CD4-positive, alpha-beta T cell treated with Interferon alpha-2 for 1 hour (primary cell): ENCODE measurements around the gene NEUROD2.
A peak's percentile ranks its signal among the peaks of the same experiment; 100 is the strongest.

Experiments
- DNase-seq, 2 donors: peaks; one replicate each; pipeline ENCODE4 v3.0.0-alpha.2; 2020 to 2022

Gene NEUROD2

DNA sequence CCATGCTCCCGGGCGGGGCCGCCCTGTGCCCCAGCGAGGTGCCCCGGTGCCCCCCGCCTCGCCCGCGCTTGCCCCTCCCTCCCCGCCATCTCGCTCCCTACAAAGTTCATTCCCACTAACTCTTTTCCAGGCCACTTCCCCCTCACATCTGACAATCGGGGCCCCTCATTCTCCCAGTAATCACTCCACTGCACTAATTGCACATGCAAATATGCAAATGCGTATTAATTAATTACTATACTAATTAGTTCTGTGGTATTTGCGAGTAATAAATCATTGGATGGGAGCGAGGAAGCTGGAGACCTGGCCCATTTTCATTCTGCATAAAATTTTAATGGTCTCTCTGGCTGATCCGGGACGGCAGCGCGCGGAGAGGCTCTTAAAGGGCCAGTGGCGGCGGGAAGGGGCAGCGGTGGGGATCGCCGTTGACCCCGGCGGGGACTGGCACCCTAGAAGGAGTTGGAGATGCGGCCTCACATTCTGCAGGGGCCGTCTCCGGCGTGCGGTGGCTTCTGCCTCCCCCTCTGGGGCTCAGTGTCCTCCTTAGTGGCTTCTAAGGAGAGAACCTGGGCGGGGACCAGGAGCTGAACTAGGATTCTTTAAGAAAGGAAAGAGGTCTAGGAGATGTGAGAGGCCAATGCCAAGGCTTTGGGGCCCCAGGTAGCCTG is 10.7 kb upstream of the NEUROD2 start:
- no peak for DNase-seq

DNA sequence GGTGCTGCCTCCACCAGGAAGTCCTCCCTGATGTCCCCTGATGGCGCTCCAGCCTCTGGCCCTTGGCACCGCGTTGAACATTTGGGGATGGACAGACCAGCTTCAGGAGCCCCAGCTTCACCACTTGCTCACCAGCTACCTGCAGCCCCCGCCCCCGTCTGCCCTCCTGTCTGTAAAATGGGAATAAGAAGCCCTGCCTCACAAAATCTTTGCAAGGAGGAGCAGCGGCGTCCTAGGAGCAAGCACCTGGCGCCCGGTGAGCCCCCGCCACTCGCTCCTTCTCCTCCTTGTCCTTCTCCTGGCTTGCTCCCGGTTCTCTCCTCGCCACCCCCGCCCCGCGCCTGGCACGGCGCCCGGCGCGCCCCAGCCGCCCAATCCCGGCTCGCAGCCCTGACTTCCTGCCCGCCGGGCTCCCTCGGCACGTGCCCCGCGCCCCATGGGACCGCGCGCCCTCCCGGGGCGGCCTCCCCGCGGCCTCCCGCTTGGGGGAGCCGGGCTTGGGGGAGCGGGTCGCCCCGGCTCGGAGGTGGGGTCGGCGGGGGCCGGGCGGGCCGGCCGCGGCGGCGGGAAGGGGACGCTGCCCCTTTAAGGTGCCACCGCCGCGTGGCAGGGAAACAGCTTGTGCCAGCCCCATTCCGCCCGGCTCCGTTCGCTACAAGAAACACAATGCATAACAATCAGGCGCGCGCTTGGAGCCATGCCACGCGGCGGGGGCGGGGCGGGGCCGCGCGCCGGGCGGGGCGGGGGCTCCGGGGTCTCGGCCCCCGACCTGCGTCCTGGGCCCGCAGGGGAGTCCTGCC is 9.9 kb upstream of the NEUROD2 start:
- peak; percentile 31 to 53 for DNase-seq

DNA sequence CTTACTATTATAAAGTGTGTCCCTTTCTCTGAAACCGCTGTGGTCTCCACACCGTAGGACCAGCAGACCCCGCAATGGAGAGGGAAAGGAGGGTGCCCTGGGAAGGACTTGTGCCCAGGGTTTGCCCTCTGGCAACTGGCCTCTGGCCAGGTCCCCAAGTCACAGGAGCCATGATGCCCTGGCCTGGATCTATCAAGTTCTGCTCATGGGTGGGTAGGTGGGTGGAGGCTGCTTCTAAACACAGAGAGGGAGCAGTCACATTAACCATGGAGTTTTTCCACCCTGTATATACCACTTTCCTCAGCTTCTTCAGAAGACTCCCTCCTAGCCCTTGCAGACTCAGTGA is 9.4 kb upstream of the NEUROD2 start:
- DNase-seq = no peak

DNA sequence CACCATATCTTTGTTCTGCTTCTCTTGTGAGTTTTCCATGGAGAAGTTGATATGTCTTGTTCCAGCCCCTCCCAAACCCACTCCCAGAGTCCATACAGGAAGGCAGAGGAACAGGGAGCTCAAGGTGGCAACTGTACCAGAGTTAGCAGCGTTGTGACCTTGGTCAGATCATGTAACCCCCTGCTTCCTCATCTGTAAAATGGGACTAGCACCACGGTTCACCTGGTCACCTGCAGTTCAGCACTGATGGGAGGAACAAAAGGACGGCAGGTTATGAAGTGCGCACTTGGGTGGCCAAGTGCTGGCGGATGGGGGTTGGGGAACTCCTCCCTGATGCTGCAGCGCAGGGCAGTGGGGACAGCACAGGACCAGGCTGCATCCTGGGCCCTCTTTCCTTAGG is 7.7 kb upstream of the NEUROD2 start:
- no peak for DNase-seq

DNA sequence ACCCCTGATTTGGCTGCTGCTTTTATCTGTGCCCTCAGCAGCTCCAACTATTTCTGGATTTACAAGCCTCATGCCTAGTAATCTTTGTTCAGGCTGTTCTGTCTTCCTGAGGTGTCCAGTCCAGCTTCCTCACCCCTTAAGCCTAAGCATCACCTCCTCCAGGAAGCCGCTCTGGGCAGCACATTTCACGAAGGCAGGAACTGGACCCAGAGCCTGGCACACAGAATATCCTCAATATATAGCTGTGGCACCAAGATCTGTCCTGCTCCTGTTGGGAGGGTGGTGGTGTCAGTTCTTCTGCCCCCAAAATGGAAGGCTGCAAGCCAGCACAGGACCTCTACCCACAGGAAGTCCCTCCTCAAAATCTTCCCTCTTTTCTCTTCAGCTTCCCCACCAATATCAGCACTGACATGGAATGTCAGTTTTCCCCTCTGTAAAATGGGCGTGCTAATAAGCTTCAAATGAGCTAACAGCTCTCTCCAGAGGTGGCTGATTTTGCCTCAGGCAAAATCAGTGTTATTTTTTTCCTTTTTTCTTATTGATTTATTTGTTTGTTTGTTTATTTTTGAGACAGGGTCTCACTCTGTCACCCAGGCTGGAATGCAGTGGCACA is 6.9 kb upstream of the NEUROD2 start:
- no peak for DNase-seq

DNA sequence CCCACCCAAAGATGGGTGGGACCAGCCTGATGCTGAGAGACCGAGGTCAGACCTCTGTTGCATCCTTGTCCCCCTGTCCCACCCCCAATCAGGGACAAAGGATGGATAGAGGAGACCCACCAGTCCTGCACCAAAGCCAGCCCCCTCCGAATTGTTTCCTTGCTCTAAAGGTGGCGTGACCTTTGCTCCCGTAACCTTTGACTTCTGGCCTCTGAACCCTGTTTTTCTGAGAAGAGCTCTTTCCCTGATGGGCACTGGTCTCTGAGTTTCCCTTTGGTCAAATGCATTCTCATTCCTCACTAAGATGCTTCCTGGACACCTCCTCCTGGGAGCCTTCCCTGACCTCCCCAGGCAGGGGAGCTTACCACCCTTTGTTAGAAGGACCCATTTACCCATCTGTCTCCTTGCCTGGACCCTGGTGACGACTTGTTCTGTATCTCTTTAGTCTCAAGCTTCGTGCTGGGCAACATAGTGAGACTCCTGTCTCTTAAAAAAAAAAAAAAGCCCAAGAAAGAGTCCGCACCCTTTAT is 5.3 kb upstream of the NEUROD2 start:
- DNase-seq = no peak

DNA sequence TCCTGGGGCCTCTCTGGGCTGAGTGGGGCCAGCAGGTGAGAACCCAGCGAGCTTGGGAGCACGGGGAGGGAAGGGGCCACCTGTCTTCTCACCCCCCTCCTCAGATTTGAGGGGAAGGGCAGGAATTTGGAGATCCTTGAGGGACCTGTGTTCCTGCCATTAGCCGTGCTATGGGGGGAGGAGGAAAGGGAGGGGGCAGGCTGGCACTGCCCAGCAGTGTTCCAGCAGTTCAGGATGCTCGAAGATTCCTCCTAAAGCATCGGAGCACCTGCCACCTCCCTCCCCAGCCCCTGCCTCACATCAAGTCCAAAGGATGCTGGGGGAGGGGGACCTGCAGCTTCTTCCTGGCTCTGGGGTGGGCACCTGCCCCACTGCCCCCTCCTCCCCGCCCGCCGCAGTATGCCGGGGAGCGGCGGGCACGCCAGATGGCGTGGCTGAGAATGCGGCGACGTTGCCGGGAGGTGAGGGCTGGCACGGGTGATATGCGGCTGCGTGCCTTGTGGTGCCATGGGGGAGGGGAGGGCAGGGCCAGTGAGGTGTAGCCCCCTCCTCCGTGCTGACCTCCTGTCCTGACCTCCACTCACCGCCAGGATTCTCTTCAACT is 4.7 kb upstream of the NEUROD2 start:
- no peak for DNase-seq

DNA sequence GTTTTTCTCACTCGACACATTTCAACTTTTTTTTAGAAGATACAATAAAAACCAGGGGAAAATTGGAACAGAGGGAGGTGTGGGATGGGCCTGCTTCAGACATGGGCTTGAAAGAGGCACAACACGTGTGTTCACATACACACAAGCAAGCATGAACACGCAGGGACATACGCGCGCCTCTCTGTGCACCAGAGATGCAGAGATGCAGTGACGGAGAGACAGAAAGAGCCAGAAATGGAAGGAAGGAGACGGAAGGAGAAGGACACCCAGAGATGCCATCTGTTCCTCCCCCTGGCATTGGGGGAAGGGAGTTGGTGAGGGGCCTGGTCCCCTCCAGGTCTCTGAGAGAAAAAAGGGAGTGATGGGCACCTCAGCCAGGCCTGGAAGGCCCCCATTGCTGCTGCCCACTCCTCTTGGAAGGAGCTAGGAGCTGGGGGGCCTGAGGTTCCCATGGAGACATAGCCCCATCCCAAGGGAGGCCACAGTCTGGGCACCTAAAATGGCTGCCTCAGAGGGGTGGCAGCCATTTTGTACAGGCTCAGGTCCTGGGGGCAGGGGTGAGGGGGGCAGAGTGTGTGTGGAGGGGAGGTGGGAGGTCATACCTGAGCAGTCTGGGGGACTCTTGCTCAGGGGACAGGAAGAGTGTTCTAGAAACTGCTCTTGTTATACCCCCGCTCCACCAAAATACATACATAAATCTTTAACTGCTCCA is 3.8 kb upstream of the NEUROD2 start:
- DNase-seq = no peak

DNA sequence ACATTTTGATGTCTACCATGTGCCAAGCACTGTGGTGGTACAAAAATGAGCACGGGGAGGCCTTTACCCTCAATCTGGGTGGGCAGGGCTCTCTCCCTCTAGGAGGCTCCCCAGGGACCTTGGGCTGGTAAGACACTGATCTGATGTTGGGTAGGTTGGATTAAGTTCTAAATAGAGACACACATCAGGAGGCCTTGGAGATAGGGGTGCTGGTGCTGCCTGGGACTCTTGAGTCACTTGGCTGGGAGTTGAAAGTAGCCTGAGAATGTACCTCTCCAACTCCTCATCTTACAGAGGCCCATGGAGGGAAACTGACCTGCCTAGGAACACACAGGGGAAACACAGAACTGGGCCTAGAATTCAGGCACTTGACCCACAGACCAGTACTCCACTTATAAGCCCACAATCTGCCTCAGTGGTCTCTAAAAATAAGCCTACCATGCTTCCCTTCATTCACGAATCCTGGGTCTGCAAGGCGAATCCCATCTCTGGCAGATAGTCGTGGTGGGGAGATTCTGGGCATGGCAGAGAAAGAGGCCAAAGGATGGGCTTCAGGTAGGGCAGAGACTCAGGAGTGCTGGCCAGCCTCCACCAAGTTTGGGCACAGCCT is 1.8 kb upstream of the NEUROD2 start:
- no peak for DNase-seq

DNA sequence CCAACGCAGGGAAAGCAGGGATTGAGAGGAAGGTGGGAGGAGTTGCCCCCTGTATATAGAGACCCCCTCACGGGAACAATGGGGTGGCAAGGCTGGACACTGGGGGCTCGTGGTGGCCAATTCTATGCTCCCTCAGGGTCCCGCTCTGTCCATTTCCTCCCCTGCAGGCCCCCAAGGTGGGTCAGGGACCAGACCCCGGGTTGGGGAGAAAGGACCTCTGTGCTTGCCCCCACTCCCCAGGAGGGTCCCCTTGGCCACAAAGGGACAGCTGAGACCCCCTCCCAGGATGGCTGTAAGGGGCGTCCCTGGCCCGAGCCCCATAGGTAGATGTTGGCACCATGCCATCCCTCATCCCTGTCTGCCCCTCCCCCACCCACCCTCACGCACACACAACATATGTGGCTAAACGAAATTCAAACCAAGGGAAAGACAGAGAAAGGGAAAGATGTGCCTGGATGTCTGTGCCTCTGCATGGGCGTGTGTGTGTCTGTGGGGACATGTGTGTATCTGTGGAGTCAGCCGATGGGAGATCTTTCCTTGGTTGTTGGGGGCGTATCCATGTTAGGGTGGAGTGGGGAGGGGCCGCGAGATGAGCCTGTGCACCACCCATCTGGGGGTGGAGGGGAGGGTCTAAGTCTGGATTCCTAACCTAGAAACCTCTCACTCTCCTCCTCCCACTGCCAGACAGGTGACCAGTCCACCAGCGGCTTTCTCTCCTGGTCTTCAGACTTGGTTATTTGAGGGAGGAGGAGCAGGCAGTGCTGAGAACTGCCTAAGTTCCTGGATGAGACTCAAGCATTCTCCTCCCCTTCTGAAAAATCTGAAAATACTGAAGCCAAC is 642 bp upstream of the NEUROD2 start:
- no peak for DNase-seq

DNA sequence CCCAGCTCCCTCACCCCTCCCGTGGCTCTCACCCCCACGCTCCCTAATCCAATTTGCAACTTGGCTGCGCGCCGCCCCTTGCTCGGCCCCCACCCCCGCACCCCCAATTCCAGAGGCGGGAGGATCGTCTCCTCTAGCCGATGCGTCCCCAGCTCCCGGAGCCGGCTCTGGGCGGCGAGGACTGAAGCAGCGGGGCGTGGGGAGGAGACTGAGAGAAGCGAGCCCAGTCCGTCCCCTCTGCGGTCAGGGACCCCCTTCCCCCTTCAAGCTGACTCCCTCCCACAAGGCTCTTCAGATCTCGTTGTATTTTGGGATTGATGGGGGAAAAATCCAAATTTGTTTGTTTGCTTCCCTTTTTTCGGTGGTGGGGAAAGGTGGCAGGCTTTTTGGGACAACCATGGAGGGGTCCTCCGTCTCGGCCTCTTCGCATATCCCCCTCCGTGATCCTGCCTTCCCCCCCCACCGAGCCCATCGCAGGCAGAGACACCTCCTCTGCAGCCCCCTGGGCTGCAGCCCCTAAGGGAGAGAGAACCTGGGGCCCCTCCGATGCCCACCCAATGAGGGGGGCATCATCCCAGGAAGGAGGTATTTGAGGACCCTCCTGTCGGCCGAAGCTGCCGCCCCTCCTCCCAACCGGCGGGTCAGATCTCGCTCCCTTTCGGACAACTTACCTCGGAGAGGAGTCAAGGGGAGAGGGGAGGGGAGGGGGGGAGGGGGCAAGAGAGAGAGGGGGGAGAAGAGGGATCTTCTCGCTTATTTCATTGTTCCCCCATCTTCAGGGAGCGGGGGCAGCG is 466 bp downstream of the NEUROD2 start:
- no peak for DNase-seq

DNA sequence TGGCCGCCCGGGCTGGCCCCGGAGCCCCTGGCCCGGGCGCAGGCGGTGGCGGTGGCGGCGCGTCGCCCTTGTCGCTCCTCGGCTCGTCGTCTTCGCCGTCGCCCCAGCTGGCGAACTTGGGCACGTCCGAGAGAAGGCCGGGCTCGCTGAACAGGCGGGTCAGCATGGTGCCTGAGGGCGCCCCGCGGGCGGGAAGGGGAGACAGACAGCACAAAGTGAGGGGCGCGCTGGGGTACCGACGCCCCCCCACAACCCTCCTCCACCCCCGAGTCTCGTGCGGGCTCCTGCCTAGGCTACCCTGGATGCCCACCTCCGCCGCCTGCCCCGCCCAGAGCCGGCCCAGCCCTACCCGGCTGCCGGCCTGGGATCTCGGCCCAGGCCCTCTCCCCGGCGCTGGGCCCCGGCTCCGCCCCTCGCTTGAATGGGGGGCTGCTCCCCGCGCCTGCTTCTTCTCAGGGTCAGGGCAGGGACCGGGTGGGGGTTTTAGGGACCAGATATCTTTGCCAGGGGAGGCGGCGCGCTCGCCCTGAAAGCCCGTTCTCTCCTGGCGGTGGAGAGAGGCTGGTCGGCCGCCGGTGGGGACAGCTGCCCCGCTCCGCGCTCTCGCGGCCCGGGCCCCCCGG is 1.2 kb downstream of the NEUROD2 start:
- DNase-seq = no peak

DNA sequence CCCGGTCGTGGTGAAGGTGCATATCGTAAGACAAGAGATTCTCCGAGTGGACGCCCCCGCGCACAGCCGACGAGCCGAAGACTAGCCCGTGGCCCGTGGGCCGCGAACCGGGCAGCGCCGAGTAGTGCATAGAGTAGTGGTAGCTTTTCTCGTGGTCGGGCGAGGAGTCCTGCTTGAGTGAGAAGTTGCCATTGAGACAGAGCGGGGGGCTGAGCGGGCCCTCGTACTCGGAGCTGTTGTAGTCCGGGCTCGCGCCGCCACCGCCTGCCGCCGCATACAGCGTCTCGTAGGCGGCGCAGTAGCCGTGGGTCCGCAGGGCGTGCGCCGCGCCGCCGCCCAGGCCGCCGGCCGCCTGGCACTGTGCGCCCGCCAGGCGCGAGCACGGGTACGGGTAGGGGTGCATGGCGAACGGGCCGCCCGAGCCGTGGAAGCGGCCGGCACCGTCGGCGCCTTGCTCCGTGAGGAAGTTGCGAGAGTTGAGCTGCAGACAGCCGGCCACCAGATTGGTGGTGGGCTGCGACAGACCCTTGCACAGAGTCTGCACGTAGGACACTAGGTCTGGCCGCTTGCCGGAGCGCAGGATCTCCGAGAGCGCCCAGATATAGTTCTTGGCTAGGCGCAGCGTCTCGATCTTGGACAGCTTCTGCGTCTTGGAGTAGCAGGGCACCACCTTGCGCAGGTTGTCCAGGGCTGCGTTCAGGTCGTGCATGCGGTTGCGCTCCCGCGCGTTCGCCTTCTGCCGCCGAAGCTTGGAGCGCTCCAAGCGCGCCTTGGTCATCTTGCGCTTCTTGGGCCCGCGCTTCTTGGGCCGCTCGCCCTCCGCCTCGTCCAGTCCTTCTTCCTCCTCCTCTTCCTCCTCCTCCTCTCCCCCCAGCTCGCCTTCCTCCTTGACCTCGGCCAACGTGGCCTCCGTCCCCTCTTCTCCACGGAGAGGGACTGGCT is 2.0 kb downstream of the NEUROD2 start:
- no peak for DNase-seq

DNA sequence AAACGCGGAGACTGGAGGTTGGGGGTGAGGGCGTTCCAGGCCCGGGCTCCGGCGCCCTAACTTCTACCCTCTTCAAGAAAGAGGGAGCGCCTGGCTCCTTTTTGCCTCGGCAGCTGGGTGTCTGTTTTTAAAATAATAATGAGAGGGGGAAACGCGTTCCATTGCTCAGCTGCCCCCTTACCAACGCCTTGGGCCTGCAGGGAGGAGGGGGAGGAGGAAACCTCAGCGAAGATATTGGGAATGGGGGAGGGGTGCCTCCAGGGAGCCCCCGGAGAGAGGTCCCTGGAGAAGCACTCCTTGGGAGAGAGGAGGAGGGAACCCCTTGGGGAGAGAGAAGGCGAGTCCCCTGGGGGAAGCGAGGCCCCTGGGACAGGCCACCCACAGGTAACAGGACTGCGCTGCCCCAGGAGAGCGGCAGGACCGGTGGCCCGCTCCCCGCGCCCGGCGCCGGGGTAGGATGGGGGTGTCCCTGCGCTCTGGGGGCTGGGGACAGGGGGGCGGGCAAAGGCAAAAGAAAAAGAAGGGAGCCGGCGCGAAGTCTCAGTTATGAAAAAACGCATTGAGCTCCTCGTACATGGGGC is 2.7 kb downstream of the NEUROD2 start:
- DNase-seq = no peak

DNA sequence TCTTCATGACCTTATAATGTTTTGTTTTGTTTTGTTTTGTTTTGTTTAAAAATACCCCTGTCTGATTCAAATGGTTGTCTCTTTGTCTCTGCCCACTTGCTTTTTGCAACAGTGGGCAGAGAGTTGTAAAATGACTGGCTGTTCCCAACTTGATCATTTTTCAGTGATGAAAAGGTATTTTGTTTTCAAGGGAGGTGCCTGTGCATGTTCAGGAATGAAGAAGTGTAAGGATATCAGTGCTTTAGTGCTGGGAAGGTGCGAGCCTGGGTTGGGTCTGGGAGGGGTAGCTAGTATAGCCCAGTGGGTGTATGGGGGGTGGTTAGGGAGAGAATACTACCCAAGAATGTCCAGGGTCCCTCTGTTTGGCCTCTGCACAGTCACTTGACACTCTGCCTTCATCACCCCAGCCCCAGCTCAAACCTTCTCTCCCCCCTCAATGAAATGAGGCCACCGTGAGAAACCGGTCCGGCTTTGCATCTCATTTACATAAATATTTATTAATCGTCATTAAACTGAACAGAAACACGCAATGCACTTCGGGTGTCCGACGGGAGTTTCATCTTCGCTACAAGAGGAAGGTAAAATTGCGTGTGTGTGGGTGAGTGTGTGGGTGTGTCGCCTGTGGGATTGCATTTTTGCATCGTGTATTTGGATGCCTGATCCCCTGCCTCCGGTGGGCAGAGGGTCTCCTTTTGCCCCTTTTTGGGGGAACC is 4.3 kb downstream of the NEUROD2 start:
- DNase-seq = peak in 1 of 2 donors; percentile 8

DNA sequence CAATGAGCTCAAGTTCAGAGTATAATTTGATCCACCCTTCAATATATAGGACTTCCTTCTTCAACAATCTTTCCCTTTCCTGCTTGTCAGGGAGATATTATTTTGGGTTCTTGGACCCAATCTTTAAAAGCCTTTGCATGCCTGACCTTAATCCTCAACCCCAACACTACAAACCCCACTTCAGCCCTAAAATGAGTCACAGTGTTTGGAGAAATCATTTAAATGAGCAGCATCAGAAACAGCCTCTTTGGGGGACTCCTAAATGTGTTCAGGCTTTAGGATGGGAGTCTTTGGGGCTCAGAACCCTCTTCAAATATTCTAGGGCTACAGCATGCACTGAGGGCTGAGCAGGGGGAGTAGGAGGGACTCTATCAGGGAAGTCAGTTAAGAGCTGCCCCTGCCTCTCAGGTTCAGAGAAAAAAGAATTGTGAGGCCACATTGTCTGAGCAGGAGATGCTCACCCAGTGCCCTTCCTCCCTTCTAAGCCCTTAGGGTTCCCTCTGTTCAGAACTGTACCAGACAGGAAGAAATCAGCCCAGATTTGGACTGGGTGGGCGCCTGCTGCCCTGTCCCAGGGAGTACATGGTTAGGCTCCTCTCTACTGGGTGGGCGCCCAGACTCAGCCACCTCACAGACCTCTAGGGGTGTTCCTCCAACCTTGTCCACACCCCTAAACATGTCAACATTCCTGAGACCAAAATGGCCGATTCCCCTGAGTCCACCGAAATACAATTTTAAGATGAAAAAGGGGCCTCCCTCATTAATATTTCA is 5.0 kb downstream of the NEUROD2 start:
- no peak for DNase-seq
